GM18508 (cell line): ENCODE results near the gene GAS2L2.

Experiments used
- ATAC-seq: cut with Tn5 transposase; IDR thresholded peaks from one replicate; pipeline ENCODE4 v1.9.1; 2021; ENCODE audit warnings: moderate number of reproducible peaks; ENCODE audit not compliant: insufficient read depth, unreplicated experiment

Gene GAS2L2

DNA sequence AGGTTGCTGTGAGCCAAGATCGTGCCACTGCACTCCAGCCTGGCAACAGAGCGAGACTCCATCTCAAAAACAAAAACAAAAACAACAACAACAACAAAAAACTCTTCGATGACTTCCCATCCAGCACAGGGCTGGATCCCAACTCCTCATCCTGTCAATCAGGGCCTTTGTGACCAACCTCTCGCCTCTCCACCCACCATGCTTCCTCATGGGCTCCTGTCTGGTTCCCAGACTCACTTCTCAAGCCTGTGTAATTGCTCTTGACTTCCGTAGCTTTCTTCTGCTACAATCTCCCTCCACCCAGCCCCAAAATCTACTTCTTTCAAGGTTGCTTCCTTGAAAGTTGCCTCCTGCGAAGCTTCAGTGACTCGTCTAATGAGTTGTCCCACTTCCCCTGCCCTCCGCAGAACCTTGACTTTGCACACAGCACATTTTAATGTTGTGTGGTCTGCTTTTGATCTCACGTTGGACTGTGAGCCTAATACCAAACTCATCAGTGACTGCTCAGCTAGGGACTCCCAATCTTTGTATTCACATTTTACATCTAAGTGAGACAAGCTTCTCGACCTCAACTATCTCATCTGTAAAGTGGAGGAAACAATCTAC lies 22.5 kb downstream of the GAS2L2 start:
- ATAC-seq = no peak

DNA sequence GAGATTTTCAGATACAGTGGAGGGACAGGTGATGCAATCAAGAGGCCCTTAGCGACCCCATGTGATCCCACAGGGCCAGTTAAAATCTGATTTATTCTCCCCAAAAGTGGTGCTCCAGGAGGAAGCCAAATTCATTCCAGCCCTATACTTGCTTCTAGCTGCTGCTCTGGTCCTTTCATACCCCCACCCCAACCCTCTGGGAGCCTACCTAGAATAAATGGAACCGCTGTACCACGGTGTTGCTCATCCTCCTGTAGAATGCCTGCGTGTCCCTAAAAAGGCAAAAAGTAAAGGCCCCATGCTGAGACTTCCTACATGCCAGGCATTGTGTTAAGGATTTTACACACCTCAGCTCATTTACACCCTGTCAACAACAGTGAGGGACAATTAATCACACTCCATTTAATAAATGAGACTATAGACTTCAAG lies 23.6 kb downstream of the GAS2L2 start:
- no peak for ATAC-seq

DNA sequence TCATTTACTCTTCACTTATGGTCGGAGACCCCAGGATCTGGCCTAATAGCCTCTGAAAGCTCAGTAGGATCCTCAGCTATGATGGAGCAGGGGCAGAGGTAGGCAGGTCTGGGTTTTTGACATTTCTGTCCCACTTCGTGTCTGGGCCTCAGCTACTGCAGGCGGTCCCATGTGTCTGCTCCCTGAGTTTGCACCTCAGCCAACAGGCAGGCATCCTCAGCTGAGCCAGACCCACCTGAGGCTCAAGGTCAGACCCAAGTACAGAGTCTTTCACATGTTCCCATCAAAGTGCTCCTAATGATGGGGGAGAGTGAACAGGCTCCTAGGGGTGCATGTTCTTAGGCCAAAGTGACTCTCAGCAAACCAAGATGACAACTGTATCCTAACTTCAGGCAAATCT lies 24.5 kb downstream of the GAS2L2 start:
- no peak for ATAC-seq

DNA sequence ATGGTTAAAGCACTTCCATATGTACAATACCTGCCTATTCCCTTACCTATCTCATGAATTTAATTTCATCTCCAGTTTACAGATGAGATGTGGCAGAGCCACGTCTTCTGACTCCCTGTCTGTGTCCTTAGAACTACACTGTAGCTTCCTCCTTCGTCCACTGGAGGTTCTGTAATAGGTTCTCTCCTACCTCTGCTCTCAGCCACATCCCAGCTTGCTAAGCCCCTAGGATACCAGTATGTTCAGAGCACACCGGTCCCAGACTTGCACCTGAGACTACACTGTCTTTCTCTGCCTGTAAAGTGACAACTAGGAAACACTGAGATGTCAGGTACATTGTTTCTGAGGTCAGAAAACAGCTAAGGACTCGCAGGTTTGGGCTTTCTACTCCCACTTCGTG lies 25.4 kb downstream of the GAS2L2 start:
- ATAC-seq = no peak

DNA sequence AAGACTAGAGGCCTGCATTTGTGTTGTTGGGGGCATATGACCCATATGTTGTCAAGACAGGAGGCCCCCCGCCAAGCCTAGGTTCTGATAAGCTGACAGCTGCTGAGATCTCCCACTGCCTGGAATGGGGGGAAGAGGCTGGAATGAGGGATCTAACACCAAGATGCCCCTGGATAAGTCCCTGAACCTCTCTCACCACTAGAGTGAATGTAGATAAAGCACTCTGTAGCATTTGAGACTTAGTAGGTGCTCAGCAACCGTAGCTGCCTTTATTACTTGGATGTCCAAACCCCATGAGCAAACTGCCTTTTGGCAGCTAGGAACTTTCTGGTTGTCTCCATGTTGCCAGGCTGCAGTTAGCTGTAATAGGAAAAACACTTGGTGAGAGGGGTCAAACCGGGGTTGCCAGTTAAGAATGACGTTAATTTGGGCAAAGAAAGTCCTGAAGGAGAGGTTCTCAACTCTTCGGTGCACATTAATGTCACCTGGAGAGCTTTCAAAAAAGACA lies 26.0 kb downstream of the GAS2L2 start:
- no peak for ATAC-seq

DNA sequence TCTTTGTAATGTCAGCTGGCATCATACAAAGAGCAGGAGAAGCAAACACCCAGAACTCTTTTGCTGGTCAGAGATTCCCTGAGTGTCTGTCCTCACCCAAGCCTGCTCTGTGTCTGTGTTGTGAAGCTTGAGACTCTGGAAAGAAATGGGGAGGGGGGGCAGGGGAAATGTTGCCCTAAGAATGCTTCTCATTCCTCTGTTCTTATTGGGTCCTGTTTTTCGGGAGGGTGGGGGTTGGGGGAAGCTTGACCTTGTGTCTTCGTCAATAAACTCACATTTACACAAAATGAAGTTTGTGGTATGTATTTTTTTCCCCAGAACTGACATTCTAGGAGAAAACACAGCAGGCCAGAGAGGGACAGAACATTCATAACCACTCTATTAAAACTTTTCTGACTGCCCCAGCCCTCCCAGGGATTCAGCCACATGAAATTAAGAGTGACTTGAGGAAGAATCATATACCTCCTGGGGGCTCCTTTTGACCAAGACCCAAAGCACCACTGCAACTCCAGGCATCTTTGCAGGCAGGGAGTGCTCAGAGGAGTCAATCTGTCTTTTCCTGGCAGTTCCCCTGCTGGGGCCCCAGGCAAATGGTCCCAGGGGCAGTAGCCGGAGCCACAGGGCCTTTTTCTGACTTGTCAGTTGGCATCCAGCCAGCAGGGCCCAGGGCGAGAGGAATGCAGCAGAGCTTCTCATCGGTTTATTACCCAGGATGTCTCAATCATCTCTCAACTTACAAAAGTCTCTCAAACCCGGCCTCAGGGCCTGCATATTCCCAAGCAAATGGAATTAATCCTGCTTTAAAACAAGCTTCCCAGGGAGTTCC lies 26.7 kb downstream of the GAS2L2 start:
- no peak for ATAC-seq

DNA sequence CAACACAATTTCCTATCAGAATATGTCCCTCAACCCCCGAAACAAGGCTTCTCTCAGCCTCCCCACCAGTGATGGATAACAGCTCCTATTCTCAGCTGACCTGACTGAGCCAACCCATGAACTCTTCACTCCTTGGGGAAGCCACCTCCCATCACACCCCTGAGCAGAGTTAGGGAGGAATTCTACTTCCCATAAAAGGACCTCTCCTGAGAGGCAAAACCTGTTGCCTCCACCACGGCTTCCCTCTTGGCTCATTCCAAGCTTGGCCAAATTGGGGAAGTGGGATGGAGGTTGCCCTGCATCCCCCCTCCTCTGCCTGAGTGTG lies 27.3 kb downstream of the GAS2L2 start:
- ATAC-seq = no peak

DNA sequence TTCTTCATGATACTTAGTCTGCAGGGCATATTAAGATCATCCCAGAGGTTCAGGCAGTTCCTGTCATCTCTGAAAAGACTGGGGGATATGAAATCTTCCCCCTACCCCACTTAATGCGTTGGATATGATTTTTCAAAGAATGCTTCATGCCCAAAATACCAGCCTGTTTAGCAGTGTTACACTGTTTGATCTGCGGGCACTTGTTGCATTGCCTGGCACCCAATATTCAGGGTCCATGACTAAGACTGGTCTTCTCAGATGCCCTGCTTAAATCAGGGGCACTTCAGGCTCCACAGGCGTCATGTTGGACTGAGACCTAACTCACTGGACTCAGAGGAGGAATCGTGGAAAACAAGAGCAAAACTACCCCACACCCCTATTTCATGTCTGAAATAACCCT lies 28.0 kb downstream of the GAS2L2 start:
- no peak for ATAC-seq

DNA sequence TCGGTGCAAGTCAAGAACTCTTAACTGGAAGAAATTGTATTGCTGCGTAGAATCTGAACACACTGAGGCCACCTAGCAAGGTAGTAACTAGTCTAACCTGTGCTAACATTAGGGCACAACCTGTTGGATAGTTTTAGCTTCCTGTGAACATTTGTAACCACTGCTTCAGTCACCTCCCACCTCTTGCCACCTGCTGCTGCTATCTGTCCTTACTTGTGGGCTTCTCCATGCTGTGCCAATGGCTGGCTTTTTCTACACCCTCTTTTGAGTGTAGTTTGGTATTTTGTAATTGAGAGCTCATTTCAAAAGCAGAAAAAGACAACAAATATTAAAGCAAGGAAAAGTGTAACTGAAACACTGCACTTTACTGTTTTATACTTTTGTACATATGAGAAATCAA lies 29.3 kb downstream of the GAS2L2 start:
- no peak for ATAC-seq

DNA sequence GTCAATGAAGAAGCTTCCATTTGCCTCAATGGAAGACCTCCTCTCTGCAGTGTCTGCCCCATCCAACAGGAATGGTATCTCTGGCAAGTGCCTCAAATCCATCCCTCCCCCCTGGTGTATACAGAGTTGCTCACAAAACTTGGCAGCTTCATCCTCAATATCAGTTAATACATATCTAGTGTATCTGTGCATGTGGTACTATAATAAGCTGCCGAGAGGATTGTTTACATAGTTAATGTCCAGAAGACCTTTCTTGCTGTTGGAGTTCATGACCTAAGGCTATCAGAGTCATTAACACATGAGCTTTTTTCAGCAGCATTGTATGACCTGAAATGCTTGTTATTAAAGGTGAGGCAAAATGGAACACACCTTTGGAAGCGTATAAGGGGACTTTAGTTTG lies 35.6 kb downstream of the GAS2L2 start:
- no peak for ATAC-seq

DNA sequence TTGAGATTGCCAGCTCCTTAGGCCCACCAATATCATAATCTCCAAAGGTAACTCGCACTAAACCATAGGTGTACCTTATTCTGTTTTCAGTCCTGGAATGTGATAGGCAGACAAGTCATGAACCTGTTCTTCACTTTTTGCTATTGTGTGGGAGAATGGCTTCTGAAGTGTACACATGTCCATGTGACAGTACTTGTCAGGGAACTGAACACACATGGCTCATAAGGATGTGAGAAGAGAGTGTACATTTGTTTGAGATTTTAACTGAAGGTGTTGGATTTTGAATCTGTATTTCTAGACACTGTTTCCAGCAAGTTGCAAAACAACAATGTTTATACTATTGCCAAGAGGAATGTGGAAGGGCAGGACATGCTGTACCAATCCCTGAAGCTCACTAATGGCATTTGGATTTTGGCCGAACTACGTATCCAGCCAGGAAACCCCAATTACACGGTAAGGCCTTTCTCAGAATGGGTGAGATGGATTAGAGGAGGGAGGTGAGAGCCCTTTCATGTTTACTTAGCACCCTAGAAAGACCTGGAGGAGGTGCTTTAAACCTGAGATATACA lies 36.1 kb downstream of the GAS2L2 start:
- no peak for ATAC-seq

DNA sequence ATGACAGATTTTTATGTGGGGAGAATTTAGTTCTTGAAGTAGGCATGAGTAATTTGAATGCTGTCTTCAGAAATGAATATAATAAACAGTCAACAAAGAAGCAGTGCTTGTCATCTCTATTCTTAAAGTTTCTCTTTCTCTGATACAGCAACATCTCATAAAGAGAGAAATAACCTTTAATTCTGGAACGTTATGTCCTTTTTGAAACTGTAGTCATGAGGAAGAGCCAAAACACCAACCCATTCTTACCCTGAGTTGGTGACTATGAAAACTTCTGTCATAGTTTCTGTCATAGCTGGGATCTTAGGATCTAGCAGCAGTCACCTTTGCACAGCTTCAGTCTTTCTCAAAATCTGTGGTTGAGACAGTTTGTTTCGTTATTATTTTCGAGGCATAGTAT lies 36.9 kb downstream of the GAS2L2 start:
- no peak for ATAC-seq

DNA sequence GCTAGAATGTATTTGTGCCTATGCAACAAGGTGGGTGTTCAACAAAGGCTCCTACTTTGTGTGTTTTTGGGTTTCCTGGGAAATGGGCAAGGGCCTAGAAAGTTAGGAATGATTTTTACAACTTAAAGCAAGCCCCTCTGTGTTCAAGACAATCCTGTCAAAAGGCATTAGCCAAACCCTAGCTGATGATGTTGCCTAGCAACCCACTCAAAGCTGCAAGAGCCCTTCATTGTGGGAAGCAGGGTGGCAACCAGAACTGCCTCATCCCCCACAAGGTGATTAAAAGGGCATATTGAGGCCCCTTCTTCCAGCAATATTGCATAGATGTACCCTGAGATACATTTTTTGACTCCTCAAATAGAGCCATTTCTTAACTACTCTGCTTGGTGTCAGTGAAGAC lies 37.6 kb downstream of the GAS2L2 start:
- ATAC-seq = no peak

DNA sequence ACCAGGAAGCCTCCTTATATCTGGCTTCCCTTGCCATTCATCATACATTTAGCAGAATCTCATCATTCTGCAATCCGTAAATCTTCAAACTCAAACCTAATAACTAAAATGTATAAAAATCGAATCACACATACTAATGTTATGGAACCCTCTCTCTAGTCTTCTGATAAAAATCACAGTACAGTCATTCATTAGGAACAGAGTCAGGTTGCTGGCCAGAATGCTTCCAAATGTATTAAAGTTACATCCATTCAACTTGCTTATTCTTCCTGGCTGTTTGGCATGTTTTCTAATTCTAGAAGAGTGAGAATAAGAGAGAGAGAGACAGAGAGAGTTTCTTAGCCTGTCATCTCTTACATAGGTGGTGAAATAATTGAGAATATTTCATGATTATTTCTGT lies 38.1 kb downstream of the GAS2L2 start:
- ATAC-seq = no peak

DNA sequence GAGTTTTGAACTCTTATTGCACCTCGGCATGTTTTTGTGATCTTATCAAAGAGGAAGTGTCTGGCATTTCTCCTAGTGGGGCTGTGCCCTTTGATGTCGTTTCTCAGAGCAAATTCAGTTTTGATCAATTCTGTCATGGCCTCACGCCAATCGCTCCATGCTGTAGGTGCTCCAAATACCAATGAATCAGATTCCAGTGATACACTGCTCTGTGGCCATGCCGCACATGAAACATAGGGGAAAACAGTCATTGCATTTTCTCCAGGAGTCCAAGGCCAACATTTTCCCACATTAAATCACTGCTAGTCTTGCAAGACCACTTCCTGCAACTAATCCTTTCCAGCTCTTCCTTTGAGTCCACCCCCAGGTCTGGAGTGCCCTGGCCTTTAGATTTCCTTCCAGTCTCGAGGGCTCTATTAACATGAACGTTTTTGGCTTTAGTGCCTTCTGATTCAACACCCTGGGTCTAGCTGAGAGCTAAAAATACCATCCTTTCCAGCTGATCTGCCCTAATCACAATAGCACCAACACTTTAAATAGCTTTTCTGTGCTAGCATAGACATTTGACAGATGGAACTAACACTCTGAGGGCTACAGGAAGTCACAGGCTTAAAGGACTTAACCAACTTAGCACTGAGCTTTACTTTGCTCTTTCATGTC lies 39.8 kb downstream of the GAS2L2 start:
- ATAC-seq = no peak

DNA sequence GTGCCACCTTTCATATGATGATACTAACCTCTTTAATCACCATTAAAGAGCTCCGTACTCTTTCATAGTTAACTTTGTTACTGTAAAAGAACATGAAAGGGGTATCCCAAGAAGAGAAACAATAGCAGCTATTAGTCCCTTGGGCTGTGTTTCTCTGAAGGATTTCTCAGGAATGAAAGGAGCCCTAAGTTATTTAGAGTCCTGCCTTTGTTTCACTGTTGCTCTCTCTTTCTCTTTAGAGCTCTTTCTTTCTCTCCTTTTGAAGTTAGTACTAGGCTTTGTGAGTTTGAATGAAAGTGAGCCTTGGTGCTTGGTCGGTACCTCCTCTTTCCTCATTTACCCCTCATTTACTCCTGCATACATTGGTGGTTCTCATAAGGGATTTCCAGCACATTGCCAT lies 42.1 kb downstream of the GAS2L2 start:
- ATAC-seq = no peak

DNA sequence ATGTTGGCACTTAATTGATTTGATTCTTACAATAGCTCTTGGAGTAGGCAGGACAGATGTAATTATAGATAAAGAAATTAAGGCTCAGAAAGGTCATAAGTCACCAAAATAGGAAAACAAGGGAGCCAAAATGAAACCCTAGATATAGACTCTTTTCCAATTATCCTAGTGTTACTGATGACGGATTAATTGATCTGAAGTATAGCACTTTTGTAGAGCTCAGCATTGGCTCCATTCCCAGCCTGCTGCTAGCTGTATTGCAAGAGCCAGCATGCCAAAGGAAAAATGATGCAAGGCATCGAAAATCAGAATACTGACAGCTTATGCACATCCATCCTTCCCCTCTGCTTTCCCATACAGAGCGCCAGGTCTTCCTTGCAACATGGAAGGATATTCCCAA lies 43.2 kb downstream of the GAS2L2 start:
- no peak for ATAC-seq

DNA sequence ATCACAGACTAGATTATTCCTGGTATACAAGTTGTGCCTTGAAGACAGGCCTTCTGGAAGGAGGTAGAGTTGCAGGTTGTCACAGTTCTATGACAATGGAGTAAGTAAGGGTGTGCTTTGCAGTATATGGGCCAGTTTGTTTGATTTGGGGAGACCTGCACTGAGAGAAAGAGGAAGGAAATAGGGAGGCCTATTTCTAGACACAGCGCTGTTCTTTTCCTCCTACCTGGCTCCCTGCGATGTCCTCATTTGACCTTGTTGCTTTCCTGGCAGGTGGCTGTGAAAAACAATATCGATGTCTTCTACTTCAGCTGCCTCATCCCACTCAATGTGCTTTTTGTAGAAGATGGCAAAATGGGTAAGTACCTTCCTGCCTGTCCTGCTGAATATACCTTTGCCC lies 44.1 kb downstream of the GAS2L2 start:
- ATAC-seq = no peak

DNA sequence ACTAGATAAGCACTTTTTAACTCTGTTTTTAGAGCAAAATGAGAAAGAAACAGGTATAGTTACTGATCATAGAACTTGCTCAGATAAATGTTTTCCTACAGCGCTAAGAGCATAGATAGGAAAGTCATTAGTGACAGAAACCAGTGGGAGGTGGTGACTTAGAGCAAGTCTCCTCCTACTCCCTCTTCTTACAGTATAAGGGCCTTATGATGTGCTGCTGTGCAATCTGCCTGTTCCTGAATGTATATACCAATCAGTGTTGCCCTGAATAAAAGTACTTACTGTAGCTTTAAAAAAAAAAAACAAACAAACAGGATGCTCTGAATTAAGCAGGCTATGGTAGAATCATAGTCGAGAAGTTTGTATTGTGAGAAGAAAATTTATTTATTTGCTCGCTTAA lies 44.9 kb downstream of the GAS2L2 start:
- ATAC-seq = no peak

DNA sequence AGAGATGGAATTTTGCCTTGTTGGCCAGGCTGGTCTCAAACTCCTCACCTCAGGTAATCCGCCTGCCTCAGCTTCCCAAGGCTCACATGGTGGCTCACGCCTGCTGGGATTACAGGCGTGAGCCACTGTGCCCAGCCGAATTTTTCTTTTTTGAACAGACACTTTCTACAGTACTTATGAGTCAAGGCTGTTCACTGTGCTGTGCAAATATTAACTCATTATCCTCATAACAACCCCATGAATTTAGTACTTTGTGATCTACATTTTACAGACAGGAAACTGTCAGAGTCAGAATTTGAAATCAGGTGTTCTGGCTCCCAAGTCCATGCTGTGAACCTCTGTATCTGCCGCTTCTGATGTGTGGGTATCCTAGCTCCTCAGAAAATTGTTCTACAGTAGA lies 47.3 kb downstream of the GAS2L2 start:
- no peak for ATAC-seq

DNA sequence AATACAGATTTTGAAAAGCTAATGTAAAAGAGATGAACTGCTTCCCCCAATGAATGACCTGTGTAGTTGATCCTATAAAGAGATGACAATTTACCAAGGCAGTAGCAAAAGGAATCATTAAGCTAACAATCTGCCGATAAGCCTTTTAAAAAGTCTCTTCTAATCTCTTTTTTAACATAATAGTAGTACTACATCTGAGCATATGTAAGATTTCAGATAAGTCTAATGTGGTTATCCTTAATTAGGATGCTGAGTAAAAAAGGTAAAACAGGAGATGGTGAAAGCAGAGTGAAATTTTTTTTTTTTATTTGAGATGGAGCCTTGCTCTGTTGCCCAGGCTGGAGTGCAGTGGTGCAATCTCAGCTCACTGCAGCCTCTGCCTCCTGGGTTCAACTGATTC lies 47.8 kb downstream of the GAS2L2 start:
- ATAC-seq = no peak
